Liver (tissue), 9 donors: ENCODE results near the gene ADAM10. TPM values are rescaled to one million over a fixed set of nuclear protein-coding genes. Genes with fewer than 3 reads are reported as not detected.
A peak's percentile ranks its signal among the peaks of the same experiment; 100 is the strongest.

Experiments
- DNase-seq: peaks from one replicate; pipeline ENCODE4 v3.0.0-alpha.2; 2017; ENCODE audit warnings: low spot score
- H3K27ac ChIP-seq, 2 donors: one replicate each; pipeline ENCODE4 v1.7.0; 2013; ENCODE audit warnings: inconsistent platforms in 2 of 2, low read length in 2 of 2, control low read depth in 1 of 2, low read depth in 1 of 2, mild to moderate bottlenecking in 1 of 2
- H3K27me3 ChIP-seq, 4 donors: one replicate each; pipeline versions ENCODE4 v1.6.1 to v1.7.0; 2013; ENCODE audit warnings: low read length in 3 of 4, inconsistent platforms in 1 of 4, mild to moderate bottlenecking in 1 of 4, moderate library complexity in 1 of 4; ENCODE audit not compliant: control insufficient read depth in 4 of 4, insufficient read depth in 4 of 4
- H3K36me3 ChIP-seq, 4 donors: one replicate each; pipeline versions ENCODE4 v1.6.1 to v1.7.0; 2013; ENCODE audit warnings: low read length in 3 of 4, mild to moderate bottlenecking in 3 of 4, low read depth in 1 of 4, moderate library complexity in 1 of 4; ENCODE audit not compliant: control insufficient read depth in 4 of 4, insufficient read depth in 3 of 4
- H3K4me1 ChIP-seq, 4 donors: one replicate each; pipeline versions ENCODE4 v1.6.1 to v1.7.0; 2013; ENCODE audit warnings: low read length in 3 of 4, mild to moderate bottlenecking in 3 of 4, moderate library complexity in 1 of 4; ENCODE audit not compliant: control insufficient read depth in 4 of 4, insufficient read depth in 4 of 4
- H3K4me3 ChIP-seq, 3 donors: one replicate each; pipeline versions ENCODE4 v1.6.1 to v1.7.0; 2013; ENCODE audit warnings: low read length in 3 of 3, control low read depth in 1 of 3, low read depth in 1 of 3, mild to moderate bottlenecking in 1 of 3
- H3K9ac ChIP-seq, 2 donors: one replicate each; pipeline ENCODE4 v1.7.0; 2013; ENCODE audit warnings: low read length in 2 of 2, mild to moderate bottlenecking in 2 of 2, moderate library complexity in 2 of 2, control low read depth in 1 of 2, low read depth in 1 of 2
- H3K9me3 ChIP-seq, 4 donors: one replicate each; pipeline versions ENCODE4 v1.6.1 to v1.7.0; 2013; ENCODE audit warnings: low read length in 3 of 4; ENCODE audit not compliant: control insufficient read depth in 4 of 4
- ATF3 ChIP-seq: IDR thresholded peaks from 2 replicates; pipeline ENCODE4 v1.6.1; 2016; ENCODE audit warnings: antibody characterized with exemption
- CTCF ChIP-seq: fragments of 150-350 bp; IDR thresholded peaks from 2 replicates; pipeline ENCODE4 v1.5.1; 2017; ENCODE audit warnings: improper control_type of control experiment, low read depth, low read length; ENCODE audit not compliant: missing input control
- EGR1 ChIP-seq, 2 donors: IDR thresholded peaks; 2 replicates each; pipeline ENCODE4 v1.6.1; 2016 to 2018; ENCODE audit warnings: antibody characterized with exemption in 2 of 2, low read depth in 2 of 2
- FOXA2 ChIP-seq: IDR thresholded peaks from 2 replicates; pipeline ENCODE4 v1.6.1; 2016; ENCODE audit warnings: antibody characterized with exemption
- HNF4A ChIP-seq, 2 donors: conservative IDR thresholded peaks; 2 replicates each; pipeline ENCODE4 v1.6.1; 2016; ENCODE audit warnings: antibody characterized with exemption in 2 of 2, mild to moderate bottlenecking in 2 of 2
- HNF4G ChIP-seq: IDR thresholded peaks from 2 replicates; pipeline ENCODE4 v1.6.1; 2016; ENCODE audit warnings: antibody characterized with exemption
- JUND ChIP-seq, 2 donors: IDR thresholded peaks; 2 replicates each; pipeline ENCODE4 v1.6.1; 2016; ENCODE audit warnings: antibody characterized with exemption in 2 of 2
- NR2F2 ChIP-seq: IDR thresholded peaks from 2 replicates; pipeline ENCODE4 v1.6.1; 2016; ENCODE audit warnings: antibody characterized with exemption
- RAD21 ChIP-seq, 2 donors: IDR thresholded peaks; 2 replicates each; pipeline ENCODE4 v1.6.1; 2016; ENCODE audit warnings: antibody characterized with exemption in 2 of 2, mild to moderate bottlenecking in 2 of 2
- RXRA ChIP-seq, 2 donors: IDR thresholded peaks; 2 replicates each; pipeline ENCODE4 v1.6.1; 2017 to 2018; ENCODE audit warnings: antibody characterized with exemption in 2 of 2, mild to moderate bottlenecking in 1 of 2
- SP1 ChIP-seq: IDR thresholded peaks from 2 replicates; pipeline ENCODE4 v1.6.1; 2018; ENCODE audit warnings: antibody characterized with exemption, mild to moderate bottlenecking
- TAF1 ChIP-seq: conservative IDR thresholded peaks from 2 replicates; pipeline ENCODE4 v1.6.1; 2016; ENCODE audit warnings: antibody characterized with exemption, mild to moderate bottlenecking
- YY1 ChIP-seq: IDR thresholded peaks from 2 replicates; pipeline ENCODE4 v1.6.1; 2016; ENCODE audit warnings: antibody characterized with exemption, mild to moderate bottlenecking
- WGBS: extraction: QIAGEN DNeasy Blood & Tissue Kit; methylation state at CpG from one replicate; pipeline ENCODE4 v1.1.7; 2013; 5-methylcytosine and 5-hydroxymethylcytosine counted together
- polyA plus RNA-seq, 2 donors: library from polyadenylated mRNA; stranded (reverse) in 1 of 2; unstranded in 1 of 2; fragments of 200-250 nt in 1 of 2; fragments of >200 nt in 1 of 2; fragmentation: Nextera tagmentation in 1 of 2; extraction: Ambion mirVana in 1 of 2; gene quantifications; one replicate each; pipeline versions ENCODE4 v1.2.1 to v1.2.3, GENCODE V29; 2013 to 2015
- total RNA-seq, 2 donors: library from RNA; depleted of rRNA; stranded (reverse); fragments of >200 nt; gene quantifications; one replicate each; pipeline ENCODE4 v1.2.3, GENCODE V29; 2014
- TF ChIP-seq, protein P1 (sequence below): IDR thresholded peaks from 2 replicates; pipeline ENCODE4 v1.6.1; 2016; ENCODE audit warnings: antibody characterized with exemption, mild to moderate bottlenecking
- donor health status: healthy.
- donor health status: healthy.
- donor health status: healthy.
- donor health status: healthy.
- donor health status: healthy.

ADAM10 gene
- total and polyA plus RNA-seq, 4 donors, result 12.6 to 55.6 (median 34.6) TPM

DNA sequence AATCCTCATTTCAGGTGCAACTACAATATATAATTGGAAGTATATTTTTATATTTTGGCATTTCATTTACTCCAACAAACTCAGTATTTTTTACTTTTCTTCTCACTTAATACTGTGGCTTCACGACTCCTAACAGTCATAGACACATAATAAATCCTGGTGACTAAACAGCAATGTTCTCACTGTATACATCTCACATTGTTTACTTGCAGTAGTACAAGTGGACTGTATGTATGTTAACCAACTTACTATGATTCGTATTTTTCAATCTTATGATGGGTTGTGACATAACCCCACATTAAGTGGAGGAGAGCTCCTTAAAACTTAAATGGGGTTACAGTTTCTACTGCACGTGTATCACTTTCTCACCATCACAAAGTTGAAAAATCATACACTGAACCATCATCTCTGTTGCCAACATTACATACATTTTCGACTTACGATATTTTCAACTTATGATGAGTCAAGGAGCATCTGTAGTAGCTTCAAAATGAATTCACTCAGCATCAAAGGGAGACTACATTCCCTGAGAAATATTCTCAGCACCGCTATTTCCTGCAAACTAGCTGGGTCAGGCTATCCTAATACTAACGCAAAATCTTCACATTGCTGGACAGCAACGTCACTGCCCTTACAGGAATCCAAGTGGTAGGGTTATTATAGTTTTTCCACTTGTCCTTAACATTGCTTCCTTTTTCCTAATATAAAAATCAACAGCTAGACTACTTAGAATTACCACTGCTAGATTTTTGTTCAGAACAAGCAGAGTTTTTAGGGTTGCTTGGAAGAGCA, 7.3 kb downstream of the ADAM10 start:
- TF ChIP-seq YY1, result no peak
- TF ChIP-seq HNF4A (conservative IDR thresholded peaks at IDR 0.05), result no peak
- no peak for TF ChIP-seq NR2F2
- no peak for TF ChIP-seq FOXA2
- TF ChIP-seq CTCF, result no peak
- TF ChIP-seq JUND (IDR thresholded peaks at IDR 0.05), result peak in 1 of 2 donors; percentile 12
- no peak for TF ChIP-seq TAF1
- TF ChIP-seq RAD21 (IDR thresholded peaks at IDR 0.05), result no peak
- TF ChIP-seq SP1, result no peak
- no peak for TF ChIP-seq EGR1 (IDR thresholded peaks at IDR 0.05; ENCODE audit: low read depth in 2 of 2)
- TF ChIP-seq, protein P1, sequence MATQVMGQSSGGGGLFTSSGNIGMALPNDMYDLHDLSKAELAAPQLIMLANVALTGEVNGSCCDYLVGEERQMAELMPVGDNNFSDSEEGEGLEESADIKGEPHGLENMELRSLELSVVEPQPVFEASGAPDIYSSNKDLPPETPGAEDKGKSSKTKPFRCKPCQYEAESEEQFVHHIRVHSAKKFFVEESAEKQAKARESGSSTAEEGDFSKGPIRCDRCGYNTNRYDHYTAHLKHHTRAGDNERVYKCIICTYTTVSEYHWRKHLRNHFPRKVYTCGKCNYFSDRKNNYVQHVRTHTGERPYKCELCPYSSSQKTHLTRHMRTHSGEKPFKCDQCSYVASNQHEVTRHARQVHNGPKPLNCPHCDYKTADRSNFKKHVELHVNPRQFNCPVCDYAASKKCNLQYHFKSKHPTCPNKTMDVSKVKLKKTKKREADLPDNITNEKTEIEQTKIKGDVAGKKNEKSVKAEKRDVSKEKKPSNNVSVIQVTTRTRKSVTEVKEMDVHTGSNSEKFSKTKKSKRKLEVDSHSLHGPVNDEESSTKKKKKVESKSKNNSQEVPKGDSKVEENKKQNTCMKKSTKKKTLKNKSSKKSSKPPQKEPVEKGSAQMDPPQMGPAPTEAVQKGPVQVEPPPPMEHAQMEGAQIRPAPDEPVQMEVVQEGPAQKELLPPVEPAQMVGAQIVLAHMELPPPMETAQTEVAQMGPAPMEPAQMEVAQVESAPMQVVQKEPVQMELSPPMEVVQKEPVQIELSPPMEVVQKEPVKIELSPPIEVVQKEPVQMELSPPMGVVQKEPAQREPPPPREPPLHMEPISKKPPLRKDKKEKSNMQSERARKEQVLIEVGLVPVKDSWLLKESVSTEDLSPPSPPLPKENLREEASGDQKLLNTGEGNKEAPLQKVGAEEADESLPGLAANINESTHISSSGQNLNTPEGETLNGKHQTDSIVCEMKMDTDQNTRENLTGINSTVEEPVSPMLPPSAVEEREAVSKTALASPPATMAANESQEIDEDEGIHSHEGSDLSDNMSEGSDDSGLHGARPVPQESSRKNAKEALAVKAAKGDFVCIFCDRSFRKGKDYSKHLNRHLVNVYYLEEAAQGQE, result peak; percentile 45
- peak in 1 of 2 donors; percentile 17 for TF ChIP-seq RXRA (IDR thresholded peaks at IDR 0.05)
- Histone ChIP-seq H3K9ac (no peak overlapping the region), H3K4me3 (no peak overlapping the region), H3K27me3 (no peaks in the 10 kb centered on the region), H3K36me3 (no peaks in the 10 kb centered on the region), H3K4me1 (peaks cover 4 to 38% (median 15%) of the 10 kb centered on the region in 4 donors), H3K9me3 (no peaks in the 10 kb centered on the region), H3K27ac (peak overlapping the region; percentile 41 to 55)
- DNase-seq, result no peak
- WGBS, result 81% methylated on average over 8 of the region's 8 CpGs

- Histone ChIP-seq H3K27ac (no peak overlapping the region), H3K4me1 (peaks cover 4 to 29% (median 11%) of the 10 kb centered on the region in 4 donors)
Measured at GRCh38 chr15:58741032-58741431, 8.5 kb downstream of the ADAM10 start.

More at GRCh38 chr15:58741032-58741431, 8.5 kb downstream of the ADAM10 start:
- DNase-seq, result no peak
- no peaks in the 10 kb centered on the region for H3K9me3 ChIP-seq
- 83% methylated on average over 2 of the region's 2 CpGs for WGBS
- H3K36me3 ChIP-seq, result no peaks in the 10 kb centered on the region
- no peaks in the 10 kb centered on the region for H3K27me3 ChIP-seq
- H3K9ac ChIP-seq, result no peak overlapping the region
- no peak overlapping the region for H3K4me3 ChIP-seq
- TF ChIP-seq NR2F2 (no peak), TAF1 (no peak), JUND (IDR thresholded peaks at IDR 0.05) (no peak), RAD21 (IDR thresholded peaks at IDR 0.05) (no peak), ATF3 (no peak), HNF4G (no peak), FOXA2 (no peak), CTCF (no peak), EGR1 (IDR thresholded peaks at IDR 0.05; ENCODE audit: low read depth in 2 of 2) (no peak)
- TF ChIP-seq, protein P1, result no peak
